GM19467 (cell line): ENCODE measurements around the gene ZFPL1.

Source experiments
- ATAC-seq: cut with Tn5 transposase; IDR thresholded peaks from one replicate; pipeline ENCODE4 v1.9.1; 2021; ENCODE audit warnings: mild to moderate bottlenecking, moderate library complexity; ENCODE audit not compliant: unreplicated experiment

ZFPL1 gene

GRCh38 chr11:65083834-65084597 lies at the start of gene ZFPL1, which contains the start of gene CDCA5:
Gene ZFPL1, plus strand, starts transcription at chr11:65084222. Its CDS starts 477 bp downstream, at chr11:65084699.
Gene CDCA5, minus strand, starts transcription at chr11:65084040. Its CDS starts 62 bp downstream, at chr11:65083978.
- peak; percentile 65 for ATAC-seq

- ATAC-seq = no peak
Measured at GRCh38 chr11:65034423-65034822, 49.6 kb upstream of the ZFPL1 start.

GRCh38 chr11:65035579-65035978 lies 48.4 kb upstream of the ZFPL1 start:
- no peak for ATAC-seq

GRCh38 chr11:65036931-65037330 lies 47.1 kb upstream of the ZFPL1 start:
- no peak for ATAC-seq

- no peak for ATAC-seq
Measured at GRCh38 chr11:65040520-65040846, 43.5 kb upstream of the ZFPL1 start.

- ATAC-seq = peak; percentile 79
Measured at GRCh38 chr11:65040847-65041622, 43.0 kb upstream of the ZFPL1 start, which contains the start of gene SAC3D1. Gene SAC3D1, plus strand, starts transcription at chr11:65041210. Its CDS starts 83 bp downstream, at chr11:65041293.

- no peak for ATAC-seq
Measured at GRCh38 chr11:65042891-65043290, 41.1 kb upstream of the ZFPL1 start.

- no peak for ATAC-seq
Measured at GRCh38 chr11:65043881-65044501, 40.0 kb upstream of the ZFPL1 start.

- ATAC-seq = no peak
Measured at GRCh38 chr11:65045061-65045460, 39.0 kb upstream of the ZFPL1 start.

GRCh38 chr11:65045728-65046127 lies 38.3 kb upstream of the ZFPL1 start:
- ATAC-seq = no peak

- ATAC-seq = no peak
Measured at GRCh38 chr11:65047581-65048422, 36.2 kb upstream of the ZFPL1 start.

- no peak for ATAC-seq
Measured at GRCh38 chr11:65051398-65051858, 32.6 kb upstream of the ZFPL1 start.

- ATAC-seq = no peak
Measured at GRCh38 chr11:65053827-65054508, 30.1 kb upstream of the ZFPL1 start.

- ATAC-seq = no peak
Measured at GRCh38 chr11:65055538-65055937, 28.5 kb upstream of the ZFPL1 start.

- no peak for ATAC-seq
Measured at GRCh38 chr11:65056999-65057398, 27.0 kb upstream of the ZFPL1 start.

- ATAC-seq = no peak
Measured at GRCh38 chr11:65057526-65057925, 26.5 kb upstream of the ZFPL1 start.

GRCh38 chr11:65058012-65058411 lies 26.0 kb upstream of the ZFPL1 start:
- ATAC-seq = no peak

GRCh38 chr11:65058419-65059054 lies 25.5 kb upstream of the ZFPL1 start, which contains the start of gene NAALADL1:
Gene NAALADL1, minus strand, starts transcription at chr11:65058553. Its CDS starts 32 bp downstream, at chr11:65058521.
- ATAC-seq = no peak

- ATAC-seq = no peak
Measured at GRCh38 chr11:65059523-65059922, 24.5 kb upstream of the ZFPL1 start.
